ENCODE results near the gene ARHGAP22. TPM values are rescaled to one million over a fixed set of nuclear protein-coding genes. Genes with fewer than 3 reads are reported as not detected.

Gene ARHGAP22
- total and polyA plus RNA-seq, 2 of the 4 experiments (the other 2 are of a cell fraction): 28.3 to 30.2 TPM

DNA sequence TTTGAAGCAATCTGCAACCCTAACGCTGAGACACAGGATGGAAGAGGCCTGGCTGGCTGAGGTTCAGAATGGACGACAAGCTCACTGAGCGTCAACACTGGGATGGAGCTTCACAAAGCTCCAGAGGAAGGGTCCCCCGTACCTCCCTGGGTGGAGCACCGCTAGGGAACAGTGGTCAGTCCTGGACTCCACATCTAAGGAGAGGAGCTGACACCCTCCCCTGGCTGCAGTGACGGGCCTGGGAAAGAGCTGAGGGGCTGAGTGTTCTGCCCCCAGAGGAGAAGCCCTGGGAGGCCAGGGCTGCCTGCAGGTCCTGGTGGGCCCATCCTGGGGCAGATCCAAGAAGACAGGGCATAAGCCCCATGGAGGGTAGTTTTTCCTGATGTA lies 146.2 kb downstream of the ARHGAP22 start (continued):
- TF ChIP-seq FOS (IDR thresholded peaks at IDR 0.05; ENCODE audit: low read depth, low read length) (no peak), RCOR1 (IDR thresholded peaks at IDR 0.05; ENCODE audit: insufficient replicate concordance, low read length) (no peak), MAZ (IDR thresholded peaks at IDR 0.05; ENCODE audit: borderline replicate concordance, low read depth, low read length) (no peak), RFX5 (IDR thresholded peaks at IDR 0.05; ENCODE audit: low read depth, low read length) (no peak)

DNA sequence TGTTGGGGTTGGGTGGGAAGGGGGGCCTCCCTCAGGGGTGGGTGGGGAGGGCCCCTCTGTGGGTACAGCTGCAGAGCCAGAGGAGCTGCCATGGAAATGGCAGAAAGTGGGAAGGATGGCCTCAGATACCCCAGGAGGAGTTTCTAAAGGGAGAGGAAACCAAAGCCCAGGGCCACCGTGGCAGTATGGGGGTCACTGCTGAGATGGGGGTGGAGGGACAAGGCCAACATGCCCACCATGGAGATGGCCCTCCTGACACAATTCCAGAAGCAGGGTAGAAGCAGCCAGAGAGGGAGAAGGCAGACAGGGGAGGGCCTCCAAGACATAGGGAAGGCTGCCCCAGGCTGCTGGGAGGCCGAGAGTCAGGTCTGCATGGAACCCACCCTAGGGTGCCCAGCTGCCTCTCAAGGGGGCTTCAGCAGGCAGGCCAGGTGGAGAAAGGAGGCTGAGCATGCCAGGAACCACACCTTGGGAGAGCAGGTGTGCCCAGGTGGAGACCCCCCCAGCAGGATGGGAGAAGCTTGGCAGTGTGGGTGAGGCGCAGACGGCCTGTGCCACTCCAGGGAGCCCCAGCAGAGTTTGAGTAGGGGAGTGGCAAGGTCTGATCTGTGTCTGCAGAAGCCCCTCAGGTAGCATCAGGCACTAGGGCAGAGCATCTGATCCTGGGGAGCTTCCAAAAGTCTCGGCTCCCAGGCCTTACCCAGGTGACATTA lies 146.8 kb downstream of the ARHGAP22 start:
- H3K23ac ChIP-seq (ENCODE audit: low read depth, low read length): no peak overlapping the region
- H3K36me3 ChIP-seq (ENCODE audit: control insufficient read depth, insufficient read depth, low read length): no peaks in the 10 kb centered on the region; the same call in 1 of the 2 replicates
- H3K4me1 ChIP-seq (ENCODE audit: control insufficient read depth, insufficient read depth, low read length): peaks cover 10% of the 10 kb centered on the region
- H4K91ac ChIP-seq (ENCODE audit: insufficient read depth, low read depth, low read length): no peak overlapping the region
- intact Hi-C loops (cut with micrococcal nuclease) (no loop called here), in situ Hi-C loops (cut with MboI; ENCODE audit: low sequenced_read_pairs) (no loop called here), dilution Hi-C loops (cut with HindIII; ENCODE audit: low sequenced_read_pairs, unreplicated experiment) (no loop called here)
- H3K9me1 ChIP-seq (ENCODE audit: insufficient read depth, low read length): peaks cover 6% of the 10 kb centered on the region; the same call in 1 of the 2 replicates
- H4K5ac ChIP-seq (ENCODE audit: low read depth, low read length): no peak overlapping the region
- H3K18ac ChIP-seq (ENCODE audit: low read depth, low read length): no peak overlapping the region
- no peak overlapping the region for H2BK15ac ChIP-seq (ENCODE audit: low read depth, low read length)
- H3K27ac ChIP-seq (ENCODE audit: insufficient read depth, low read length): no peak overlapping the region
- no peak overlapping the region for H2AK5ac ChIP-seq (ENCODE audit: low read depth, low read length)
- H3K9ac ChIP-seq (ENCODE audit: low read depth, low read length): no peak overlapping the region
- no peak overlapping the region for H2BK20ac ChIP-seq (ENCODE audit: low read depth, low read length)
- no peak overlapping the region for H3K56ac ChIP-seq (ENCODE audit: extremely low read depth, insufficient read depth, low read length)
- H3K14ac ChIP-seq (replicated peaks; ENCODE audit: low read depth, low read length): no peak overlapping the region
- H2AK9ac ChIP-seq (replicated peaks; ENCODE audit: low read depth, low read length, poor library complexity): no peak overlapping the region
- ChIA-PET POLR2A (ENCODE audit: unreplicated experiment) (no interaction called here), CTCF (no interaction called here)
- DNase-seq (no peak), ATAC-seq (ENCODE audit: low read depth) (no peak)
- peaks cover 4 to 74% of the 10 kb centered on the region in 2 experiments; a peak in 3 of 4 replicates for H3K79me1 ChIP-seq (ENCODE audit: low read depth in 1 of 2, low read length in 2 of 2)
- H2BK120ac ChIP-seq (ENCODE audit: low read depth, low read length): no peak overlapping the region
- H2AFZ ChIP-seq (replicated peaks; ENCODE audit: low read length, poor library complexity): no peak overlapping the region
- BruUV-seq (replicated peaks): no TSS peak
- no peak overlapping the region for H3K4ac ChIP-seq (ENCODE audit: low read depth, low read length)
- H3K4me2 ChIP-seq (ENCODE audit: low read depth, low read length): no peak overlapping the region
- TF ChIP-seq NFE2L2 (IDR thresholded peaks at IDR 0.05; ENCODE audit: low read depth, low read length) (no peak), MAZ (IDR thresholded peaks at IDR 0.05; ENCODE audit: borderline replicate concordance, low read depth, low read length) (no peak), BHLHE40 (IDR thresholded peaks at IDR 0.05; ENCODE audit: low read depth, low read length) (no peak), USF2 (IDR thresholded peaks at IDR 0.05; ENCODE audit: low read depth, low read length) (no peak), FOS (IDR thresholded peaks at IDR 0.05; ENCODE audit: low read depth, low read length) (no peak), CEBPB (IDR thresholded peaks at IDR 0.05; ENCODE audit: low read depth, low read length) (no peak), SMC3 (IDR thresholded peaks at IDR 0.05; ENCODE audit: low read depth, low read length) (no peak)
- TF ChIP-seq, protein P1, sequence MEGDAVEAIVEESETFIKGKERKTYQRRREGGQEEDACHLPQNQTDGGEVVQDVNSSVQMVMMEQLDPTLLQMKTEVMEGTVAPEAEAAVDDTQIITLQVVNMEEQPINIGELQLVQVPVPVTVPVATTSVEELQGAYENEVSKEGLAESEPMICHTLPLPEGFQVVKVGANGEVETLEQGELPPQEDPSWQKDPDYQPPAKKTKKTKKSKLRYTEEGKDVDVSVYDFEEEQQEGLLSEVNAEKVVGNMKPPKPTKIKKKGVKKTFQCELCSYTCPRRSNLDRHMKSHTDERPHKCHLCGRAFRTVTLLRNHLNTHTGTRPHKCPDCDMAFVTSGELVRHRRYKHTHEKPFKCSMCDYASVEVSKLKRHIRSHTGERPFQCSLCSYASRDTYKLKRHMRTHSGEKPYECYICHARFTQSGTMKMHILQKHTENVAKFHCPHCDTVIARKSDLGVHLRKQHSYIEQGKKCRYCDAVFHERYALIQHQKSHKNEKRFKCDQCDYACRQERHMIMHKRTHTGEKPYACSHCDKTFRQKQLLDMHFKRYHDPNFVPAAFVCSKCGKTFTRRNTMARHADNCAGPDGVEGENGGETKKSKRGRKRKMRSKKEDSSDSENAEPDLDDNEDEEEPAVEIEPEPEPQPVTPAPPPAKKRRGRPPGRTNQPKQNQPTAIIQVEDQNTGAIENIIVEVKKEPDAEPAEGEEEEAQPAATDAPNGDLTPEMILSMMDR (conservative IDR thresholded peaks at IDR 0.05; ENCODE audit: low read depth, low read length): no peak
- peaks cover 25% of the 10 kb centered on the region for H4K20me1 ChIP-seq (ENCODE audit: insufficient read depth, low read length)
- H3K9me3 ChIP-seq (ENCODE audit: control insufficient read depth, insufficient read depth, low read length): no peaks in the 10 kb centered on the region
- 86% methylated on average over 1 of the region's 5 CpGs; no CpG with 5 or more reads in 1 of the 2 experiments for WGBS, 2 experiments (ENCODE audit: extremely low coverage in 2 of 2, insufficient read length in 1 of 2)
- no peak overlapping the region for H3K4me3 ChIP-seq (ENCODE audit: insufficient read depth, low read depth, low read length)
- H4K8ac ChIP-seq (ENCODE audit: low read depth in 2 of 2, low read length in 2 of 2): no peak overlapping the region
- no peak overlapping the region for H2BK5ac ChIP-seq (ENCODE audit: low read depth, low read length, poor library complexity, severe bottlenecking)
- no peaks in the 10 kb centered on the region for H3K27me3 ChIP-seq (ENCODE audit: control insufficient read depth, insufficient read depth, low read length)

Measured in IMR-90 (cell line).